ENCODE measurements around the gene PSIP1. TPM values are rescaled to one million over a fixed set of nuclear protein-coding genes. Genes with fewer than 3 reads are reported as not detected.

Gene PSIP1
- total RNA-seq, 1 experiment from 2014 or later, result 99.1 TPM

GRCh38 chr9:15543047-15543813, 32.5 kb upstream of the PSIP1 start:
- Histone ChIP-seq H3K9ac (ENCODE audit: low read length) (no peak overlapping the region), H3K4me2 (ENCODE audit: low read length) (no peak overlapping the region), H4K20me1 (ENCODE audit: insufficient read depth) (no peaks in the 10 kb centered on the region), H3K9me3 (ENCODE audit: control insufficient read depth in 1 of 2, insufficient read depth in 1 of 2, low read depth in 1 of 2, low read length in 2 of 2) (0 out of 4 replicates have a peak, but pooled peaks cover 0 to 2% of the 10 kb centered on the region in 2 experiments), H3K4me3 (replicated peaks in 1 of 2; ENCODE audit: low read depth in 1 of 2, low read length in 2 of 2) (no peak overlapping the region), H3K9me2 (ENCODE audit: insufficient read depth) (no peaks in the 10 kb centered on the region), H2AFZ (ENCODE audit: low read depth, low read length, poor library complexity, severe bottlenecking) (no peak overlapping the region), H3K79me2 (ENCODE audit: insufficient read depth, low read length) (no peaks in the 10 kb centered on the region), H3K4me1 (ENCODE audit: control insufficient read depth in 1 of 2, insufficient read depth in 2 of 2, low read length in 2 of 2) (0 out of 4 replicates have a peak, but pooled peaks cover 0 to 2% of the 10 kb centered on the region in 2 experiments), H3K27me3 (ENCODE audit: insufficient read depth, low read length) (no peaks in the 10 kb centered on the region), H3K27ac (ENCODE audit: low read depth, low read length) (no peak overlapping the region), H3K36me3 (ENCODE audit: control insufficient read depth in 1 of 2, insufficient read depth in 2 of 2, low read length in 2 of 2) (no peaks in the 10 kb centered on the region)
- intact Hi-C loops (cut with micrococcal nuclease), result no loop called here
- no peak for TF ChIP-seq RAD21 (IDR thresholded peaks at IDR 0.05; ENCODE audit: low read depth)
- TF ChIP-seq CTCF (IDR thresholded peaks at IDR 0.05 in 2 of 3, conservative IDR thresholded peaks at IDR 0.05 in 1 of 3; ENCODE audit: borderline replicate concordance in 1 of 3, insufficient read depth in 1 of 3, low read depth in 2 of 3, low read length in 2 of 3), result no peak
- DNase-seq (ENCODE audit: low read depth, low spot score) (no peak), ATAC-seq (no peak)
- ChIA-PET POLR2A (interaction anchor here (1.7 kb wide), 1 partner anchor 9 kb away, joined by 4 read pairs; the partner anchor contains the start of gene CCDC171), CTCF (no interaction called here), RAD21 (ENCODE audit: low non-redundant PET in 1 of 2, low total read pairs in 2 of 2, uncharacterized antibody in 2 of 2, unreplicated experiment in 2 of 2) (no interaction called here)
- BruUV-seq (replicated peaks), result no TSS peak

- ATAC-seq (no peak), DNase-seq (ENCODE audit: low read depth, low spot score) (no peak)
- Histone ChIP-seq H3K79me2 (ENCODE audit: insufficient read depth, low read length) (no peaks in the 10 kb centered on the region), H3K4me3 (replicated peaks in 1 of 2; ENCODE audit: low read depth in 1 of 2, low read length in 2 of 2) (no peak overlapping the region), H3K4me2 (ENCODE audit: low read length) (no peak overlapping the region), H3K36me3 (ENCODE audit: control insufficient read depth in 1 of 2, insufficient read depth in 2 of 2, low read length in 2 of 2) (no peaks in the 10 kb centered on the region), H3K9me3 (ENCODE audit: control insufficient read depth in 1 of 2, insufficient read depth in 1 of 2, low read depth in 1 of 2, low read length in 2 of 2) (0 out of 4 replicates have a peak, but pooled peaks cover 0 to 3% of the 10 kb centered on the region in 2 experiments), H3K27ac (ENCODE audit: low read depth, low read length) (no peak overlapping the region), H3K9me2 (ENCODE audit: insufficient read depth) (no peaks in the 10 kb centered on the region), H3K27me3 (ENCODE audit: insufficient read depth, low read length) (no peaks in the 10 kb centered on the region), H2AFZ (ENCODE audit: low read depth, low read length, poor library complexity, severe bottlenecking) (no peak overlapping the region), H4K20me1 (ENCODE audit: insufficient read depth) (no peaks in the 10 kb centered on the region), H3K9ac (ENCODE audit: low read length) (no peak overlapping the region), H3K4me1 (ENCODE audit: control insufficient read depth in 1 of 2, insufficient read depth in 2 of 2, low read length in 2 of 2) (0 out of 4 replicates have a peak, but pooled peaks cover 0 to 2% of the 10 kb centered on the region in 2 experiments)
- no TSS peak for BruUV-seq (replicated peaks)
- ChIA-PET POLR2A (interaction anchor here (1.7 kb wide), 1 partner anchor 10 kb away, joined by 4 read pairs; the partner anchor contains the start of gene CCDC171), RAD21 (ENCODE audit: low non-redundant PET in 1 of 2, low total read pairs in 2 of 2, uncharacterized antibody in 2 of 2, unreplicated experiment in 2 of 2) (no interaction called here), CTCF (no interaction called here)
- intact Hi-C loops (cut with micrococcal nuclease), result no loop called here
- TF ChIP-seq FOSL1 (IDR thresholded peaks at IDR 0.05; ENCODE audit: low read depth) (no peak), YY1 (IDR thresholded peaks at IDR 0.05; ENCODE audit: extremely low read depth, insufficient replicate concordance, low read depth, low read length) (no peak), JUND (IDR thresholded peaks at IDR 0.05) (no peak), CTCF (IDR thresholded peaks at IDR 0.05 in 2 of 3, conservative IDR thresholded peaks at IDR 0.05 in 1 of 3; ENCODE audit: borderline replicate concordance in 1 of 3, insufficient read depth in 1 of 3, low read depth in 2 of 3, low read length in 2 of 3) (no peak), POLR2AphosphoS5 (IDR thresholded peaks at IDR 0.05; ENCODE audit: low read depth, low read length) (no peak), ELF1 (IDR thresholded peaks at IDR 0.05; ENCODE audit: borderline replicate concordance, low read depth) (no peak), ATF3 (IDR thresholded peaks at IDR 0.05) (no peak), REST (IDR thresholded peaks at IDR 0.05; ENCODE audit: low read depth) (no peak)
Measured at GRCh38 chr9:15542624-15543023, 31.9 kb upstream of the PSIP1 start.
